HEK293T (cell line): ENCODE measurements around the gene ENDOG.

Source experiments
- CTCF ChIA-PET: fragments of 350-600 bp; formaldehyde crosslinking; extraction: SDS; loops from one replicate; lab custom pipeline; 2021; ENCODE audit warnings: antibody characterized with exemption, inconsistent platforms; lab: Yijun Ruan, JAX
- POLR2A ChIA-PET: fragments of 350-600 bp; formaldehyde crosslinking; extraction: SDS; loops from one replicate; lab custom pipeline; 2020; ENCODE audit warnings: antibody characterized with exemption, inconsistent platforms; lab: Yijun Ruan, JAX
- DNase-seq: peaks from one replicate; pipeline ENCODE4 v3.0.0; 2012; ENCODE audit warnings: mixed read lengths; ENCODE audit errors: extremely low spot score
- ARNT ChIP-seq: fragments of 450-650 bp; IDR thresholded peaks from 2 replicates; pipeline ENCODE4 v1.6.1; 2017; ENCODE audit warnings: mild to moderate bottlenecking
- BHLHE40 ChIP-seq: fragments of 450-650 bp; IDR thresholded peaks from 2 replicates; pipeline ENCODE4 v1.6.1; 2016; ENCODE audit warnings: mild to moderate bottlenecking, moderate library complexity, borderline replicate concordance
- CTBP1 ChIP-seq: fragments of 450-650 bp; IDR thresholded peaks from 2 replicates; pipeline ENCODE4 v1.6.1; 2016; ENCODE audit warnings: borderline replicate concordance
- ELF4 ChIP-seq: fragments of 450-650 bp; IDR thresholded peaks from 2 replicates; pipeline ENCODE4 v1.6.1; 2017; ENCODE audit warnings: antibody characterized with exemption
- FOXA1 ChIP-seq: fragments of 450-650 bp; IDR thresholded peaks from 2 replicates; pipeline ENCODE4 v1.6.1; 2016; ENCODE audit warnings: mild to moderate bottlenecking
- FOXK2 ChIP-seq: fragments of 450-650 bp; IDR thresholded peaks from 2 replicates; pipeline ENCODE4 v1.6.1; 2016; ENCODE audit warnings: mild to moderate bottlenecking
- FOXM1 ChIP-seq: fragments of 450-650 bp; IDR thresholded peaks from 2 replicates; pipeline ENCODE4 v1.6.1; 2017; ENCODE audit warnings: mild to moderate bottlenecking, borderline replicate concordance
- HDGF ChIP-seq: fragments of 450-650 bp; IDR thresholded peaks from 2 replicates; pipeline ENCODE4 v1.6.1; 2017; ENCODE audit warnings: antibody characterized with exemption, borderline replicate concordance
- L3MBTL2 ChIP-seq: fragments of 450-650 bp; conservative IDR thresholded peaks from 2 replicates; pipeline ENCODE4 v1.6.1; 2016; ENCODE audit warnings: mild to moderate bottlenecking
- LEF1 ChIP-seq: fragments of 450-650 bp; IDR thresholded peaks from 2 replicates; pipeline ENCODE4 v1.6.1; 2017; ENCODE audit warnings: mild to moderate bottlenecking, borderline replicate concordance
- NFRKB ChIP-seq: fragments of 450-650 bp; IDR thresholded peaks from 2 replicates; pipeline ENCODE4 v1.6.1; 2016; ENCODE audit warnings: mild to moderate bottlenecking, moderate library complexity
- PKNOX1 ChIP-seq: fragments of 450-650 bp; IDR thresholded peaks from 2 replicates; pipeline ENCODE4 v1.6.1; 2016
- SP1 ChIP-seq: fragments of 450-650 bp; IDR thresholded peaks from 2 replicates; pipeline ENCODE4 v1.6.1; 2017
- SUZ12 ChIP-seq: fragments of 450-650 bp; IDR thresholded peaks from 2 replicates; pipeline ENCODE4 v1.6.1; 2016; ENCODE audit warnings: mild to moderate bottlenecking
- TARDBP ChIP-seq: fragments of 450-650 bp; IDR thresholded peaks from 2 replicates; pipeline ENCODE4 v1.6.1; 2016
- ZNF384 ChIP-seq: fragments of 450-650 bp; IDR thresholded peaks from 2 replicates; pipeline ENCODE4 v1.6.1; 2016

The ENDOG gene

GRCh38 chr9:128822407-128823042 is 4.2 kb downstream of the ENDOG start:
- DNase-seq: no peak
- CTCF ChIA-PET: no interaction called here
- TF ChIP-seq FOXM1 (no peak), LEF1 (no peak), FOXA1 (no peak)
- POLR2A ChIA-PET: no interaction called here

- no peak for DNase-seq
- ChIA-PET CTCF (no interaction called here), POLR2A (interaction anchor here (1.1 kb wide), 1 partner anchor 35 kb away, joined by 3 read pairs; no protein-coding TSS in a partner anchor)
- TF ChIP-seq FOXM1: no peak
- TF ChIP-seq PKNOX1: no peak
- no peak for TF ChIP-seq ZNF384
- TF ChIP-seq CTBP1: no peak
- TF ChIP-seq NFRKB: no peak
- no peak for TF ChIP-seq TARDBP
- no peak for TF ChIP-seq LEF1
- TF ChIP-seq HDGF: no peak
- no peak for TF ChIP-seq ELF4
- TF ChIP-seq L3MBTL2: no peak
- no peak for TF ChIP-seq SUZ12
- TF ChIP-seq BHLHE40: no peak
These were observed 5.1 kb downstream of the ENDOG start for GRCh38 chr9:128823362-128823902.

- ChIA-PET POLR2A (interaction anchor here (1.1 kb wide), 1 partner anchor 36 kb away, joined by 3 read pairs; no protein-coding TSS in a partner anchor), CTCF (no interaction called here)
- TF ChIP-seq NFRKB (no peak), PKNOX1 (no peak), FOXA1 (no peak), ZNF384 (no peak), TARDBP (no peak)
- no peak for DNase-seq
These were observed 5.7 kb downstream of the ENDOG start for GRCh38 chr9:128823903-128824406.

GRCh38 chr9:128824911-128825310 is 6.6 kb downstream of the ENDOG start:
- ChIA-PET POLR2A (no interaction called here), CTCF (no interaction called here)
- TF ChIP-seq ELF4 (no peak), LEF1 (no peak), ZNF384 (no peak), SP1 (no peak), ARNT (no peak), TARDBP (no peak), NFRKB (no peak), PKNOX1 (no peak), HDGF (no peak), SUZ12 (no peak), FOXA1 (no peak), BHLHE40 (no peak), L3MBTL2 (no peak), FOXK2 (no peak), FOXM1 (no peak), CTBP1 (no peak)
- no peak for DNase-seq

GRCh38 chr9:128825923-128826700 is 7.8 kb downstream of the ENDOG start:
- TF ChIP-seq TARDBP: no peak
- no peak for TF ChIP-seq LEF1
- no peak for TF ChIP-seq ELF4
- TF ChIP-seq HDGF: no peak
- TF ChIP-seq CTBP1: no peak
- TF ChIP-seq SUZ12: no peak
- no peak for TF ChIP-seq FOXK2
- TF ChIP-seq BHLHE40: no peak
- TF ChIP-seq PKNOX1: no peak
- TF ChIP-seq L3MBTL2: no peak
- ChIA-PET CTCF (no interaction called here), POLR2A (interaction anchor here (1.1 kb wide), 1 partner anchor 8 kb away, joined by 4 read pairs; the partner anchor contains the start of gene ENDOG)
- DNase-seq: no peak
